ENCODE results near the gene CARD11. TPM values are rescaled to one million over a fixed set of nuclear protein-coding genes. Genes with fewer than 3 reads are reported as not detected.

The CARD11 gene
- total and polyA plus RNA-seq, 2 donors (not counting 1 experiment from before 2014, with no cell fraction given): 129 to 135 TPM

DNA sequence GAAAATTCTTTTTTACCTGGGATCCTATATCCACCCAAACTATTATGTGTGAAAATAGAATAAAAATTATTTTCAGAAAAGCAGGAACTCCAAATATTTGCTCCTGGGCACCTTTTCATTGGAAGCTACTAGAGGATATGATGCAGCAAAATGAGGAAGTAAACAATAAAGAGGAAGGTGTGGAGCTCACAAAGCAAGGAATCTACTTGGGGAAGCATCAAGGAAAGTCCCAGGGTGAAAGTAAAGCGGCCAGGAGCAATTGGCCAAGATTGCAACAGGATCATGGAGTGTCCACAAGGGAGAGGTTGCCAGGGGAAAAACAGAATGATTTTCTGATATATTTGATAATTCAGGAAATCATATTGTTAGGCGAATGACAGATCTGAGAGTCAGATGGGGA lies 80.8 kb downstream of the CARD11 start:
- intact Hi-C loops (cut with micrococcal nuclease): no loop called here
- Histone ChIP-seq H3K27me3 (replicated peaks in 1 of 4; ENCODE audit: control extremely low read depth in 1 of 4, control insufficient read depth in 3 of 4, insufficient read depth in 4 of 4, low read length in 3 of 4) (no peaks in the 10 kb centered on the region), H3K4me2 (replicated peaks; ENCODE audit: low read depth, low read length, poor library complexity, severe bottlenecking) (no peak overlapping the region), H2AFZ (ENCODE audit: insufficient read depth, low read depth, low read length, poor library complexity, severe bottlenecking) (no peak overlapping the region), H3K9me3 (ENCODE audit: control extremely low read depth in 1 of 3, control insufficient read depth in 2 of 3, insufficient read depth in 1 of 3, low read length in 2 of 3) (peaks cover 3 to 24% (median 14%) of the 10 kb centered on the region in 3 donors), H4K20me1 (ENCODE audit: control insufficient read depth, insufficient read depth, low read length, poor library complexity, severe bottlenecking) (peaks cover 23% of the 10 kb centered on the region), H3K9ac (ENCODE audit: low read length) (no peak overlapping the region), H3K4me1 (ENCODE audit: control insufficient read depth in 2 of 2, insufficient read depth in 2 of 2, low read length in 2 of 2) (peaks cover 4% of the 10 kb centered on the region in 2 donors), H3K27ac (ENCODE audit: low read length in 2 of 2) (peak overlapping the region in 1 of 2 donors; percentile 35), H3K4me3 (ENCODE audit: control extremely low read depth in 1 of 5, extremely low read depth in 1 of 5, insufficient read depth in 1 of 5, low read depth in 2 of 5, low read length in 4 of 5) (no peak overlapping the region), H3K36me3 (replicated peaks in 1 of 2; ENCODE audit: control extremely low read depth in 1 of 2, control insufficient read depth in 1 of 2, extremely low read depth in 1 of 2, insufficient read depth in 2 of 2, low read length in 1 of 2) (peaks cover 0 to 36% of the 10 kb centered on the region in 2 experiments), H3K79me2 (ENCODE audit: control insufficient read depth, insufficient read depth, low read length) (peaks cover 75% of the 10 kb centered on the region)
- 75% methylated on average over 1 of the region's 2 CpGs for WGBS (ENCODE audit: insufficient coverage)
- ATAC-seq (ENCODE audit: low read depth) (no peak), DNase-seq (no peak)
- no peak overlapping the region for H3K4me3 Mint-ChIP-seq
- H3K27me3 Mint-ChIP-seq: no peaks in the 10 kb centered on the region
- POLR2A ChIA-PET: no interaction called here
- peaks cover 31% of the 10 kb centered on the region for H3K4me1 Mint-ChIP-seq
- TF ChIP-seq EZH2 (IDR thresholded peaks at IDR 0.05; ENCODE audit: borderline replicate concordance, insufficient read depth, low read depth, low read length, poor library complexity, severe bottlenecking): no peak
- TF ChIP-seq, protein P1, sequence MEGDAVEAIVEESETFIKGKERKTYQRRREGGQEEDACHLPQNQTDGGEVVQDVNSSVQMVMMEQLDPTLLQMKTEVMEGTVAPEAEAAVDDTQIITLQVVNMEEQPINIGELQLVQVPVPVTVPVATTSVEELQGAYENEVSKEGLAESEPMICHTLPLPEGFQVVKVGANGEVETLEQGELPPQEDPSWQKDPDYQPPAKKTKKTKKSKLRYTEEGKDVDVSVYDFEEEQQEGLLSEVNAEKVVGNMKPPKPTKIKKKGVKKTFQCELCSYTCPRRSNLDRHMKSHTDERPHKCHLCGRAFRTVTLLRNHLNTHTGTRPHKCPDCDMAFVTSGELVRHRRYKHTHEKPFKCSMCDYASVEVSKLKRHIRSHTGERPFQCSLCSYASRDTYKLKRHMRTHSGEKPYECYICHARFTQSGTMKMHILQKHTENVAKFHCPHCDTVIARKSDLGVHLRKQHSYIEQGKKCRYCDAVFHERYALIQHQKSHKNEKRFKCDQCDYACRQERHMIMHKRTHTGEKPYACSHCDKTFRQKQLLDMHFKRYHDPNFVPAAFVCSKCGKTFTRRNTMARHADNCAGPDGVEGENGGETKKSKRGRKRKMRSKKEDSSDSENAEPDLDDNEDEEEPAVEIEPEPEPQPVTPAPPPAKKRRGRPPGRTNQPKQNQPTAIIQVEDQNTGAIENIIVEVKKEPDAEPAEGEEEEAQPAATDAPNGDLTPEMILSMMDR (IDR thresholded peaks at IDR 0.05): no peak
- CTCF ChIA-PET: interaction anchor here (4.1 kb wide), 1 partner anchor 16 kb away, joined by 20 read pairs; no protein-coding TSS in a partner anchor
- peaks cover 9% of the 10 kb centered on the region for H3K9me3 Mint-ChIP-seq (ENCODE audit: insufficient read depth)
- H3K27ac Mint-ChIP-seq: peak overlapping the region; percentile 50

DNA sequence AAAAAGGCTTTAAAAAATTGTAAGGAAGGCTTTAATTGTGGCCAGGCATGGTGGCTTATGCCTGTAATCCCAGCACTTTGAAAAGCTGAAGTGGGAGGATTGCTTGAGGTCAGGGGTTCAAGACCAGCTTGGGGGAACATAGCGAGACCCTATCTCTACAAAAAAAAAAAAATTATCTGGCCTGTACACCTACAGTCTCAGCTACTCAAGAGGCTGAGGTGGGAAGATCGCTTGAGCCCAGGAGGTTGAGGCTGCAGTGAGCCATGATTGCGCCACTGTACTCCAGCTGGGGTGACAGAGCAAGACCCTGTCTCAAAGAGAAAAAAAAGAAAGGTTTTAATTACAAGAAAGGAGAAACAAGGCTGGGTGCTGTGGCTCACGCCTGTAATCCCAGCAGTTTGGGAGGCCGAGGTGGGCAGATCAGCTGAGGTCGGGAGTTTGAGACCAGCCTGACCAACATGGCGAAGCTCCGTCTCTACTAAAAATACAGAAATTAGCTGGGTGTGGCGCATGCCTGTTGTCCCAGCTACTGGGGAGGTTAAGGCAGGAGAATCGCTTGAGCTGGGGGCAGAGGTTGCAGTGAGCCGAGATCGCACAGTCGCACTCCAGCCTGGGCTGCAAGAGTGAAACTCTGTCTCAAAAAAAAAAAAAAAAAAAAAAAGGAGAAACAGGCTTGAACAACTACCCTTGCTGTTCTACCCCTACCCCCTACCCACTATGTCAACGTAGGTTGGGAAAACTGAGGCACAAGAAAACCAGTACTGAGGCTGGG lies 83.7 kb downstream of the CARD11 start:
- WGBS (ENCODE audit: insufficient coverage): 98% methylated on average over 8 of the region's 14 CpGs
- intact Hi-C loops (cut with micrococcal nuclease): no loop called here
- Histone ChIP-seq H3K36me3 (replicated peaks in 1 of 2; ENCODE audit: control extremely low read depth in 1 of 2, control insufficient read depth in 1 of 2, extremely low read depth in 1 of 2, insufficient read depth in 2 of 2, low read length in 1 of 2) (peaks cover 6 to 50% of the 10 kb centered on the region in 2 experiments), H3K27ac (ENCODE audit: low read length in 2 of 2) (no peak overlapping the region), H4K20me1 (ENCODE audit: control insufficient read depth, insufficient read depth, low read length, poor library complexity, severe bottlenecking) (peaks cover 27% of the 10 kb centered on the region), H3K4me2 (replicated peaks; ENCODE audit: low read depth, low read length, poor library complexity, severe bottlenecking) (no peak overlapping the region), H3K79me2 (ENCODE audit: control insufficient read depth, insufficient read depth, low read length) (peaks cover 58% of the 10 kb centered on the region), H3K9me3 (ENCODE audit: control extremely low read depth in 1 of 3, control insufficient read depth in 2 of 3, insufficient read depth in 1 of 3, low read length in 2 of 3) (no peaks in the 10 kb centered on the region), H3K4me3 (ENCODE audit: control extremely low read depth in 1 of 5, extremely low read depth in 1 of 5, insufficient read depth in 1 of 5, low read depth in 2 of 5, low read length in 4 of 5) (no peak overlapping the region), H2AFZ (ENCODE audit: insufficient read depth, low read depth, low read length, poor library complexity, severe bottlenecking) (no peak overlapping the region), H3K4me1 (ENCODE audit: control insufficient read depth in 2 of 2, insufficient read depth in 2 of 2, low read length in 2 of 2) (peaks cover 8 to 10% of the 10 kb centered on the region in 2 donors), H3K27me3 (replicated peaks in 1 of 4; ENCODE audit: control extremely low read depth in 1 of 4, control insufficient read depth in 3 of 4, insufficient read depth in 4 of 4, low read length in 3 of 4) (no peaks in the 10 kb centered on the region), H3K9ac (ENCODE audit: low read length) (no peak overlapping the region)
- Mint-ChIP-seq H3K9me3 (ENCODE audit: insufficient read depth) (peaks cover 2% of the 10 kb centered on the region), H3K27ac (peak overlapping the region; percentile 61), H3K4me3 (no peak overlapping the region), H3K27me3 (no peaks in the 10 kb centered on the region), H3K4me1 (peaks cover 38% of the 10 kb centered on the region)
- POLR2A ChIA-PET: interaction anchor here (0.6 kb wide), 2 partner anchors 83 to 105 kb away, joined by 3 to 4 read pairs; no protein-coding TSS in a partner anchor
- CTCF ChIA-PET: no interaction called here
- no peak for TF ChIP-seq EZH2 (IDR thresholded peaks at IDR 0.05; ENCODE audit: borderline replicate concordance, insufficient read depth, low read depth, low read length, poor library complexity, severe bottlenecking)
- TF ChIP-seq, protein P1 (IDR thresholded peaks at IDR 0.05): no peak
- no peak for ATAC-seq (ENCODE audit: low read depth)
- DNase-seq: no peak
